Endothelial cell (in vitro differentiated cells): ENCODE measurements around the gene TRDMT1. TPM values are rescaled to one million over a fixed set of nuclear protein-coding genes. Genes with fewer than 3 reads are reported as not detected.

Experiments used
- DNase-seq: peaks from one replicate; pipeline ENCODE4 v3.0.0; 2021; ENCODE audit warnings: low spot score
- H3K27ac Mint-ChIP-seq: one replicate; pipeline ENCODE4 v1.8.0; 2021; ENCODE audit warnings: mixed read lengths, inconsistent platforms; ENCODE audit not compliant: unreplicated experiment
- H3K27me3 Mint-ChIP-seq: one replicate; pipeline ENCODE4 v1.8.0; 2021; ENCODE audit warnings: mild to moderate bottlenecking, moderate library complexity, mixed read lengths, inconsistent platforms; ENCODE audit not compliant: unreplicated experiment
- H3K36me3 Mint-ChIP-seq: one replicate; pipeline ENCODE4 v1.8.0; 2021; ENCODE audit warnings: mild to moderate bottlenecking, low read depth, mixed read lengths, inconsistent platforms; ENCODE audit not compliant: unreplicated experiment
- H3K4me1 Mint-ChIP-seq: one replicate; pipeline ENCODE4 v1.8.0; 2021; ENCODE audit warnings: mild to moderate bottlenecking, mixed read lengths, inconsistent platforms; ENCODE audit not compliant: unreplicated experiment
- H3K4me3 Mint-ChIP-seq: one replicate; pipeline ENCODE4 v1.8.0; 2021; ENCODE audit warnings: mild to moderate bottlenecking, mixed read lengths, inconsistent platforms; ENCODE audit not compliant: unreplicated experiment
- H3K9me3 Mint-ChIP-seq: one replicate; pipeline ENCODE4 v1.8.0; 2021; ENCODE audit warnings: mixed read lengths, inconsistent platforms; ENCODE audit not compliant: unreplicated experiment
- CTCF ChIP-seq: fragments of 200-600 bp; sonication (generic); IDR thresholded peaks from one replicate; pipeline ENCODE4 v1.5.0; 2021; ENCODE audit warnings: antibody characterized with exemption; ENCODE audit not compliant: unreplicated experiment
- total RNA-seq: library from RNA; stranded (reverse); fragmentation: NEBNext Ultra II Directional; extraction: Animal tissue kit (Norgen Biotek cat#: 25700); gene quantifications from one replicate; pipeline ENCODE4 v1.2.1, GENCODE V29; 2021; ENCODE audit not compliant: unreplicated experiment

TRDMT1 gene
- total RNA-seq, 1 donor from 2014 or later = 17.7 TPM

- H3K4me1 Mint-ChIP-seq = peaks cover 3% of the 10 kb centered on the region
- DNase-seq = no peak
- H3K36me3 Mint-ChIP-seq = peaks cover 20% of the 10 kb centered on the region
- H3K4me3 Mint-ChIP-seq = peak overlapping the region; percentile 57
- H3K27ac Mint-ChIP-seq = peak overlapping the region; percentile 86
- peaks cover 6% of the 10 kb centered on the region for H3K27me3 Mint-ChIP-seq
- no peak for TF ChIP-seq CTCF
- no peaks in the 10 kb centered on the region for H3K9me3 Mint-ChIP-seq
Measured at GRCh38 chr10:17239345-17240085, 38.0 kb upstream of the TRDMT1 start.

GRCh38 chr10:17238445-17239291 lies 37.2 kb upstream of the TRDMT1 start:
- peaks cover 7% of the 10 kb centered on the region for H3K4me1 Mint-ChIP-seq
- no peaks in the 10 kb centered on the region for H3K9me3 Mint-ChIP-seq
- peaks cover 7% of the 10 kb centered on the region for H3K27me3 Mint-ChIP-seq
- TF ChIP-seq CTCF = no peak
- H3K4me3 Mint-ChIP-seq = no peak overlapping the region
- peak overlapping the region; percentile 70 for H3K27ac Mint-ChIP-seq
- H3K36me3 Mint-ChIP-seq = peaks cover 25% of the 10 kb centered on the region
- DNase-seq = peak; percentile 30

- Mint-ChIP-seq H3K4me3 (no peak overlapping the region), H3K27me3 (peaks cover 7% of the 10 kb centered on the region), H3K36me3 (peaks cover 29% of the 10 kb centered on the region), H3K27ac (peak overlapping the region; percentile 70), H3K4me1 (peaks cover 10% of the 10 kb centered on the region), H3K9me3 (no peaks in the 10 kb centered on the region)
- no peak for TF ChIP-seq CTCF
- no peak for DNase-seq
Measured at GRCh38 chr10:17237915-17238444, 36.5 kb upstream of the TRDMT1 start.

- H3K36me3 Mint-ChIP-seq = peaks cover 35% of the 10 kb centered on the region
- H3K27me3 Mint-ChIP-seq = peaks cover 7% of the 10 kb centered on the region
- no peak overlapping the region for H3K27ac Mint-ChIP-seq
- H3K4me1 Mint-ChIP-seq = peaks cover 13% of the 10 kb centered on the region
- TF ChIP-seq CTCF = no peak
- H3K9me3 Mint-ChIP-seq = no peaks in the 10 kb centered on the region
- no peak for DNase-seq
- no peak overlapping the region for H3K4me3 Mint-ChIP-seq
Measured at GRCh38 chr10:17237149-17237527, 35.7 kb upstream of the TRDMT1 start.
